ENCODE data around the gene C2orf68. TPM values are rescaled to one million over a fixed set of nuclear protein-coding genes. Genes with fewer than 3 reads are reported as not detected.

C2orf68 gene
- total and polyA plus RNA-seq, 2 of the 8 experiments (the other 6 are each of a cell fraction or from before 2014, with no cell fraction given) = 46.3 to 49.4 TPM

- Histone ChIP-seq H2BK20ac (ENCODE audit: low read length) (no peak overlapping the region), H3K4me1 (replicated peaks in 1 of 4; ENCODE audit: control insufficient read depth in 3 of 4, insufficient read depth in 4 of 4, low read length in 3 of 4) (peaks cover 0 to 3% (median 0%) of the 10 kb centered on the region in 4 experiments; a peak in 1 of 7 replicates), H4K5ac (ENCODE audit: insufficient read length, low read depth, low read length) (no peak overlapping the region), H2AFZ (ENCODE audit: low read length) (no peak overlapping the region), H2BK120ac (replicated peaks; ENCODE audit: low read depth, low read length) (no peak overlapping the region), H2AK5ac (ENCODE audit: low read depth, low read length) (no peak overlapping the region), H3K18ac (ENCODE audit: extremely low read depth, low read length) (no peak overlapping the region), H3K56ac (replicated peaks; ENCODE audit: insufficient read length, low read depth, low read length) (no peak overlapping the region), H3K79me1 (ENCODE audit: low read depth, low read length) (no peaks in the 10 kb centered on the region; the same call in 1 of the 2 replicates), H3K27ac (ENCODE audit: low read depth, low read length) (no peak overlapping the region), H2BK5ac (ENCODE audit: low read depth, low read length) (no peak overlapping the region), H3K27me3 (replicated peaks in 1 of 4; ENCODE audit: control insufficient read depth in 3 of 4, extremely low read depth in 1 of 4, insufficient read depth in 3 of 4, low read length in 3 of 4) (no peaks in the 10 kb centered on the region), H3K4ac (replicated peaks; ENCODE audit: insufficient read length, low read depth, low read length) (no peak overlapping the region), H3K79me2 (ENCODE audit: control insufficient read depth in 1 of 2, insufficient read depth in 2 of 2, low read length in 2 of 2) (no peaks in the 10 kb centered on the region), H4K20me1 (replicated peaks in 1 of 2; ENCODE audit: control insufficient read depth in 1 of 2, insufficient read depth in 2 of 2, low read length in 2 of 2) (peaks cover 2 to 3% of the 10 kb centered on the region in 2 experiments), H3K23ac (ENCODE audit: insufficient read length) (no peak overlapping the region), H2BK12ac (ENCODE audit: low read depth, low read length) (no peak overlapping the region), H3K9me3 (ENCODE audit: insufficient read depth in 2 of 2, low read depth in 1 of 2, low read length in 1 of 2) (no peaks in the 10 kb centered on the region), H3K23me2 (ENCODE audit: low read depth, low read length) (no peaks in the 10 kb centered on the region), H4K91ac (replicated peaks; ENCODE audit: insufficient read length, low read length) (no peak overlapping the region), H3K36me3 (ENCODE audit: control insufficient read depth in 2 of 4, insufficient read depth in 4 of 4, low read length in 3 of 4) (peaks cover 0 to 5% (median 1%) of the 10 kb centered on the region in 4 experiments; a peak in 2 of 8 replicates), H4K8ac (ENCODE audit: extremely low read depth, insufficient read depth, low read length) (no peak overlapping the region), H3K4me2 (ENCODE audit: insufficient read depth in 1 of 2, low read depth in 2 of 2, low read length in 2 of 2) (no peak overlapping the region), H2BK15ac (ENCODE audit: low read length) (no peak overlapping the region), H3K14ac (ENCODE audit: insufficient read length) (no peak overlapping the region), H3K4me3 (ENCODE audit: extremely low read depth in 1 of 4, insufficient read depth in 2 of 4, low read depth in 3 of 4, low read length in 4 of 4) (no peak overlapping the region), H3K9ac (replicated peaks in 1 of 4; ENCODE audit: extremely low read depth in 1 of 4, low read depth in 3 of 4, low read length in 3 of 4) (no peak overlapping the region)
- no peak for FAIRE-seq
- ChIA-PET POLR2A (ENCODE audit: partially characterized antibody) (interaction anchor here (1.2 to 2.6 kb wide), 2 partner anchors 14 to 151 kb away, joined by 3 to 9 read pairs; no protein-coding TSS in a partner anchor), CTCF (ENCODE audit: partially characterized antibody) (interaction anchor here (0.6 to 5.8 kb wide), 14 partner anchors 12 to 181 kb away, joined by 3 to 38 read pairs (median 3); no protein-coding TSS in a partner anchor)
- no peak for DNase-seq (ENCODE audit: low read depth in 1 of 2, low spot score in 2 of 2)
- TF ChIP-seq SP2 (IDR thresholded peaks at IDR 0.05; ENCODE audit: low read length) (no peak), KDM1A (IDR thresholded peaks at IDR 0.05; ENCODE audit: borderline replicate concordance, low read length) (no peak)
- WGBS, 2 experiments (ENCODE audit: extremely low coverage in 1 of 2, insufficient coverage in 1 of 2, insufficient read length in 1 of 2, insufficient replicate concordance in 2 of 2, low coverage in 1 of 2, low lambda C conversion rate in 2 of 2, missing lambda C conversion rate in 1 of 2) = 91% methylated on average over 7 of the region's 7 CpGs; no CpG with 5 or more reads in 1 of the 2 experiments
Measured at GRCh38 chr2:85660725-85661124, 48.9 kb upstream of the C2orf68 start.
